Pericardium fibroblast (primary cell): Measurements from ENCODE around the gene SMURF2. TPM values are rescaled to one million over a fixed set of nuclear protein-coding genes. Genes with fewer than 3 reads are reported as not detected.

ENCODE experiments used
- total RNA-seq: library from RNA; depleted of rRNA; stranded (reverse); fragments of >200 nt; gene quantifications from 2 replicates; pipeline ENCODE4 v1.2.3, GENCODE V29; 2015

SMURF2 gene
- 24.9 and 25.6 TPM in 2 replicates for total RNA-seq

GRCh38 chr17:64661976-64662773, at the start of gene SMURF2:
SMURF2 (minus strand) TSS chr17:64662307; CDS start chr17:64661880, 427 bp downstream.

GRCh38 chr17:64506576-64507412, 155.3 kb downstream of the SMURF2 start, which contains the start of gene CEP95:
CEP95 (plus strand) TSS chr17:64506977; CDS start chr17:64507098, 121 bp downstream.

GRCh38 chr17:64506201-64506575, 155.9 kb downstream of the SMURF2 start, which contains the start of gene DDX5:
DDX5 (minus strand) TSS chr17:64506289; CDS start chr17:64506119, 170 bp downstream.

GRCh38 chr17:64496786-64497564, 165.1 kb downstream of the SMURF2 start, which contains the start of gene POLG2:
POLG2 (minus strand) TSS chr17:64497054; CDS start chr17:64496968, 86 bp downstream.

Other genes starting within 250 kb of the SMURF2 start
- 3.0 and 7.0 TPM in 2 replicates for gene MILR1, start 213.2 kb downstream of the SMURF2 start, total RNA-seq
- 3.3 and 5.2 TPM in 2 replicates for gene POLG2, start 165.3 kb downstream of the SMURF2 start, total RNA-seq
- gene DDX5, start 156.0 kb downstream of the SMURF2 start, total RNA-seq, result 263 and 275 TPM in 2 replicates
- gene CEP95, start 155.3 kb downstream of the SMURF2 start, total RNA-seq, result 20.2 and 36.8 TPM in 2 replicates